ENCODE results near the gene C1orf74.
A peak's percentile ranks its signal among the peaks of the same experiment; 100 is the strongest.
"Not testable (repeated sequence)": the region's sequence is repeated elsewhere in the genome, so short reads cannot be mapped to it uniquely, and the experiment has no call there.

Gene C1orf74

DNA sequence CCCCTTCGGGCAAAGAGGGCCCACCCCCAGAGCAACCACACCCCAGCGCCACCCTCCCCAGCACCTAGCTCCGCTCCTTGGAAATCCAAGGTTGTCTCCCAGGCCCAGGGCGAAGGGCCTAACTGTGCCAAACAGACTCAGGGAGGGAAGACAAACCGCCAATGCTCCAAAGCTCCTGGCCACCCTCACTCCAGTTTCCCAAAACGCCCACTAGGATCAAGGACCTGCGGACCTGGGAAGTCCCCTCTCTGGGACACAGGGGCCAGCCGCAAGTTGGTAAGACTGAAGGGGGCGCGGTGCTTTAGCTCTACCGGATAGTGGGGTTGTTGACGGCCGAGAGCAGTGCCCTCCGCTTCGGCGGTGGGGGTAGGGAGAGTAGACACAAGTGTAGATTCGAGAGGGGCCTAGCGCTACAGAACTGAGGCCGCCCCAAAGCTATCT, 21.0 kb upstream of the C1orf74 start:
- DNase-seq, result no peak

DNA sequence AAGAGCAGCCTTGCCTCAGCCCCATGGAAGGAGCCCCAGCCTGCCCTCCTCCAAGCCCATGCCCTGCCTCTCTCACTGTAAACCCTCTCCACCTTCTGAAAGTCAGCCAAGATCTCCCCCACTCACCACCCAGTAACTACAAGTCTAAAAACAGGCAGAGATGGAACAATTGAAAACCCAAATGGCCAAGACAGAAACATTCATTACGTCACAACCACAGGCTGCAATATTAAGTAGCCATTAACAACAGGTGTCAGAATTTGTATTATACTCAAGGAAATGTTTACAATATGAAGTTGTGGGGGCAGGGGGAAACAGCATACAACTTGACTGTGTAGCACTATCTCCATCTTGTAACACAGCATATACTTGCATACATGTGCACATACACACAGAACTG, 19.2 kb upstream of the C1orf74 start:
- no peak for DNase-seq

DNA sequence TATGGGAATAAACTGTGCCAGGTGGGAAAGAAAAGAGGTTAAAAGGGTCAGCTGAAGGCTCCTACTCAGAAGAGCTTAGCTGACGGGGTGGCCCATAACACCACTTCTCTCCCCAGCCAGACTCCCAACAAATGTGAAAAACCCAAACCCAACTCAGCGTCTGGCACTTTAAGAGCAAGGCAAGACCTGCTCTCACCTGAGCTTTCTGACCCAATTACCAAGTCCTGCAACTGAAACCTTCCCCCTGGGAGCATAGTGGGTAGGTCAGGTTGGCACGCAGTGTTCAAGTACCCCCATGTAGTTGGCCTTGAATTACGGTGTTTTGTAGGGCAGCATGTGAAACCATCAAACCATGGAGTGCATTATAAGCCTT, 18.4 kb upstream of the C1orf74 start:
- DNase-seq, result no peak

DNA sequence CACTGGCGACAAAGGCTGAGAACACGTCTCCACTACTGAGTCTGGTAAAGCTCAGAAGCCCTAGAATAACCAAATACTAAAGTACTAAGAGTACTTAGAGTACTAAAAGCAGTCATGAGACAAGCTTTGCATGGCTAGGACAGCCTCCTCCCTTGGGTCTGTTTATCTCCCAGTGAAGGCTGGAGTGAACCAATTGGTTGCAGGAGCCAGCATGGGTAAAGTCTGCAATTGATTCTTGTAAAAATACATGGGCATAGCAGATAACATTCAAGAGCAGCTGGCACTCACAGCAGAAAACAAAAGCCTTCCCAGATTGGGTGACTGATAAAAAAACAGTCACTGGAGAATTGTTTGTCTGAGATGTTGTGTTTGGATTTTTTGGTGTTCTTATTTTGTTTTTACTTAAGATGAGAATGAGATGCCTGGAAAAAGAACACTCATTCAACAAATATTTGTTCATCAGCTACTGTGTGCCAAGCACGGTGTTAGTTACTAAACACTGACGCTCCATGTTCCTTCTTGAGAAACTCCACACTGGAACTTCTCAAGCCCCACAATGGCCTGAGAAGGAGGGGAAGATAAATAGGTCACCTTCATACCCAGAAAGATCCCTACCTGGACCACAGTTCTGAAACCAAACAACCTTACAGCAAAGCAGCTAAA, 17.9 kb upstream of the C1orf74 start:
- peak; percentile 97 for DNase-seq

DNA sequence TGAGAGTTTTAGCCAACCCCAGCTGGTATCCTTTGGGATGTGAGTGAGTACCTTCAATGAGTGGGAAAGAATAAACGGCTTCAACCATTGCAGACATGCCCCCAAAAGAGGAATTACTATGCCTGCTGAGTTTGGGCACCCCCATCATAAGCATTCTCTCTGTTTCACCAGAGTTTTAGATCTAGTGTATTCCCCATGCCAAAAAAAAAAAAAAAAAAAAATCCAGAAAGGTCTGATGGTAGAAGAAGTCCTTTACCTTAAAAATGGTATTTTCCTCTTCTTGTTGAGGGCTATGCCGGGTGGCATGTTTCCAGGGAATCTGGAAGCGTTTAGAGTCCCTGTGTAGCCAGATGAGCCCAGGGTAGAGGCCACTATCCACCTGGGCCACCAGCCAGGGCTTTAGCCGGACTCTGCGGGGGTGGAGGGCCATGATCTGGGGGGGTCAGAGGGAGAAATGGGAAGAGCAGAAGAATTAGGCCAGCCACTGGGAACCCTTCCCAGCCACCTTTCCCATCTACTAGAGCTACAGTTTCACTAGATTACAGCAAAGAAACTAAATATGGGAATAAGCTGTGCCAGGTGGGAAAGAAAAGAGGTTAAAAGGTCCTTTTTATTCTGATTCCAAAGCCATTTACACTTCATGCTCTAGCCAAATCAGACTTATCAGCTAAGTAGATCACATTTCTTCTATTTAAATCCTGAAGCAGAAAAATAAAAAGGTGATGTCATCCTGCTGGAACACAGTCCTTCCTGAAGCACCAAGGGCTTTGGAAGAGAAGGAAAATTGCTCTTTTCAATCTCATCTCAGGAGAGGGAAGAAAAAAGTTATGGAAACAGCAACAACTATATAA, 16.9 kb upstream of the C1orf74 start:
- DNase-seq, result no peak

DNA sequence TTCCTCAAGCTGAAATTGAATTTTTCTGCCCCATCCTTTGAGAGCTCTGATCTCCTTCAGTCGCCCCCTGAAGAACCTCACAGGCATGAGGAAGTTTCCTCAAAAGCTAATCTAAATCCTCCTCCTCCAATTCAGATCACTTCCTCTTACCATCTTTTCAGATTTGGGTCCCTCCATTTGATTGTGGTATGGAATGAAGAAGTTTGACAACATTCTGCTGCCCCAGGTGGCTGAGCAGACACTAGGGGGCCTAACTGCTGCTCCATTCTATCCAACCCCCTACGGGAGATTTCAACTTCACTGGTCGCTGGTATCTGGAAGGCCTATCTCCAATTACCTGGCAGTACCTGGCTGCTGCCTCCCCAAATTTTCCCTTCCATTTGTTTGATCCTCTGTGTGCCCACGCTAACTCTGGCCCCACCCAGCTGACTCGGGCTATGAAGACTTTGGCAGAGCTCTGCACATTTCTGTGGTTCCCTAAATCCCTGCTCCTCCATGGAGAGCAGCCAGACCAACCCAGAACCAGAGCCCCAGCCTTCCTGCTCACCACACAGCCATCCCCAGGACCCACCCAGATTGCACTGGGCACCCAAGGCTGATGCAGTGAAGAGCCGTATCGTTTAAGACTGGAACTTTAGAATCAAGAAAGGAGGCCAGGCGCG, 13.8 kb upstream of the C1orf74 start:
- DNase-seq, result peak; percentile 38

DNA sequence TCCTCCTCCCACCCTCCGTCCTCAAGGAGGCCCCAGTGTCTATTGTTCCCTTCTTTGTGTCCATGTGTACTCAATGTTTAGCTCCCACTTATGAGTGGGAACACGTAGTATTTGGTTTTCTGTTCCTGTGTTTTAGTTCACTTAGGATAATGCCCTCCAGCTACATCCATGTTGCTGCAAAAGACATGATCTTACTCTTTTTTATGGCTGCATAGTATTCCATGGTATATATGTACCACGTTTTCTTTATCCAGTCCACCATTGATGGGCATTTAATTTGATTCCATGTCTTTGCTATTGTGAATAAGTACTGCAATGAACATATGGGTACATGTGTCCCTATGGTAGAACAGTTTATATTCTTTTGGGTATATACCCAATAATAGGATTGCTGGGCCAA, 9.4 kb upstream of the C1orf74 start:
- DNase-seq, result not testable (repeated sequence)

DNA sequence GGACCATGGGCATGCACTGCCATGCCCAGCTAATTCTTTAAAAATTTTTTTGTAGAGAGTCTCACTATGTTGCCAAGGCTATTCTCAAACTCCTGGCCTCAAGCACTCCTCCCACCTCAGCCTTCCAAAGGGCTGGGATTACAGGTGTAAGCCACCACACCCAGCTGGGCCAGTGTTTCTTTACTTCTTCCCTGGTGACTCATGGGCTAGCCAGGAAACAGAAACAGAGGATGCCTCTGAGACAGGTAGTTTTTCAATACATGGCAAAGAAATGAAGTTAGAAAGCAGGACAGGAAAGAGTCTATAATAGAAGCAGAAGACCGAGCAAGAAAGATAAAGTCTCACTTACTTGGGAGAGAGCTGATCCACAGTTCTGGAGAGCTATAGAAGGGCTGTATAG, 7.6 kb upstream of the C1orf74 start:
- DNase-seq, result no peak

DNA sequence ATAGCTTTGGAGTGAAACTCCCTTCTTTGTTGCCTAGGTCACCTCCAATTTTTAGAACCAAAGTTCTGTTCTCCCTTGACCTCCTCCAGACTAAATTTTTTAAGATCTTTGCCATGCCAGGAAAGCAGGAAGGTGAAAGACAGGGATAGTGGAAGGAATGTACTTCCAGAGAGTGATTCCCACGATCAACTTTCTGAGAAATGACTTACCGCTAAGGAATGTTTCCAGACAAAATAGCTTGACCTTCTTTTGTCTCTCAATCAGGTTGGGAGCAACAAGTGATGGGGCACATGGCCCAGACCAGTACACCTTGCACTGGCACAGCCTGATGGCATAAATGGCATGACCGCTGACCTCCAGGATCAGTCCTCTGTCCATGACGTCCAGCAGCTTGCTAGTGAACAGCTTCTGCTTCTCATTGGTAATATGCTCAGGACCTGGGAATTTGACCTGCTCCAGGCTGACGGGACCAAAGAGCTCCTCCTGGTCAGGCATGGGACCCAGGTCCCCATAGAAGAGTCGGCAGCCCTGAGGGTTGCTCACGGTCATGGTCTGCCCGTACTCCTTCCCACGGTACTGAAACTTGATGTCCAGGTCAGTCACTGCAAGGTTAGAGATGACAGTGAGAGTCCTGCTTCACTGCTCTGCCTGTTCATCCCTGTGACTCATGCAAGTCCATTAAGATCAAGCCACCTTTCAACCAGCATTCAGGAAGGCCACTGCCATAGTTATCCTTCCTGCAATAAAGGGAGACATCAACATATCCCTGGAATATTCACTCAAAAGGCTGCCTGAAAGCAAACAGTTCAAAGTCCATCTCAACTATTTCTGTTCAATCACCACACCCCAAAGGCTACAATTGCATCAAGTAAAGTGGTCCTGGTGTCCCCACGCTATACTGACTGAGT, 6.2 kb upstream of the C1orf74 start:
- DNase-seq, result no peak

DNA sequence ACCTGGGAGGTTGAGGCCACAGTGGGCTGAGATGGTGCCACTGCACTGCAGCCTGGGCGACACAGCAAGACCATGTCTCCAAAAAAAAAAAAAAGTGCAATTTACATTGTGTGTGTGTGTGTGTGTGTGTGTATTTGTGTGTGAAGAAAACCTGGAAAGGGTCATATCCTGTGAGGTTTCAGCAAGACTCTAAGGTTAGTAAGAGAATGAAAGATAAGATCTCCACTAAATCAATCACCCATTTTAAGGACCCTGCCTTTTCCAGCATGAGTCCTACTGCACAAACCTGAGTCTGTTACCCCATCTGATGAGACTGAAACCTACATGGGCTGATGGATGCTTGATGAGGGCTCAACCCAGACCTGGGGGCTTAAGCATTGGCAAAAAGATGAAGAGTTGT, 4.9 kb upstream of the C1orf74 start:
- no peak for DNase-seq

DNA sequence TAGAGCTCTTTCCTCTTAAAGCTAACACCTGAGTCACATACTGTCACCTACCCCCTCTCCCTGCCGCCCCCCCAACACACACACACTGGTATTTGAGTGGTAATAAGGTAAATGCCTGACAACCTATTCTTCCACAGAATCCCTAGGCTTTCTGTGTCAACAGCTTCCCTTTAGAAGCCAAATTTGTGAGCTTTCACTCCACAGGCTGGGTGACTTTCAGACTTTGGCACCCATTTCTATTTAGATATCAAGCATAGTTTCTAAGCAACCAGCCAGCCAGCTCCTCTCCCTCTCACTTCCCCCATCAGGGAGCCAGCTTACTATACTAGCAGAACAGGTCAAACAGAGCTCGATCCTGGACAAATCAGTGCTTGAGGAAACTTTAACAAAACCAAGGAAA, 3.2 kb upstream of the C1orf74 start:
- no peak for DNase-seq

DNA sequence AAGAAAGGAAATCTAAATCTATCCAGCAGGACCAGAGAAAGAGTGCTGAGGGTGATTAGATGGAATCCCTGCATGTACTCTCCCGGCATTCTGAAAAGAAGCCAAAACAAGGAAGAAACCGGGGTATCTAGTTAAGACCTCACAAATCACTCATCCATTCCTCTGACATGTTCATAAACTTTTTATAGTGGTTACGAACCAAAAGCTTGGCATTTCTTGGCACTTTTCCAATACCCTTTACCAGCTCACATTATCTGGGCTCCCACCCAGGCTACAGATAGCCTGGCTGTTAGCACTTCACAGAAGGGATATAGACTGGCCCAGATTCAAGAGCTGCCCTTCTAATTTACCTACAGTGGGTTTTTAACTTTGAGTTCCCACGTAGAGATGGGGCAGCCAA, 1.8 kb upstream of the C1orf74 start:
- peak; percentile 85 for DNase-seq

DNA sequence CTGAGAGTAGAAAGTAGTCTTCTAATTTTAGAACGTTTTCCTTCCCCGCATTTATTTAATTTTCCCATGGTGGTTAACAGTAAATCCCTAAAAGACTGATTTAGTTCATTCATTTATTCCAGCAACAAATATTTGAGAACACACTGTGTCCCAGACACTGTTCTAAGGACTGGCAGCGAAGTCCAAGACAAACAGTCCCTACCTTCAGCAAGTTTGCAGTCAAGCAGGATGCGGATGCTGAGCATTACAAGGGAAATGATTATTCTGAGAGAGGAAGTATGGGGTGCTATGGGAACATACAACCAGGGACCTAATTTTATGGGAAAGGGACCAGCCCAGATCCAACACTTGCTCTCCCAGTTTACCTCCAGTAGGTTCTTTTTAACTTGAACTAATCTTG, 1.2 kb upstream of the C1orf74 start:
- no peak for DNase-seq

DNA sequence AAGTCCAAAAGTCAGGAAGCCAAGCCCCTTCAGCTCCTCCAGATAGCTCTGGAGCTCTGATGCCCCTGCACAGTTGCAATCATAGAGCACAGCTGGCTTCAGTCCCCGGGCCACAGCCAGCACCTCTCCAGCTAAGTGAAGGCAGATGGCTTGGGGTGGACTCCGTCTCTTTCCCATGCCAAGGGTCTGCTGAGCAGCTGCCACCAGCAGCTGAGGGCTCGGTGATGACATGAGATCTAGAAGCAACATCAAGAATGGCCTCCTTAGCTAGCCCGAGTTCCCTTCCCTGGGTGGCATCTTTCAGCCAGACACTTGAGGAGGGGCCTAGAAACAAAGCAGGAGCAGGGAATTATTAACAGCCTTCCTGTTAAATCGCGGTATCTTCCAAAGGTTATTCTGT, 973 bp downstream of the C1orf74 start:
- no peak for DNase-seq

DNA sequence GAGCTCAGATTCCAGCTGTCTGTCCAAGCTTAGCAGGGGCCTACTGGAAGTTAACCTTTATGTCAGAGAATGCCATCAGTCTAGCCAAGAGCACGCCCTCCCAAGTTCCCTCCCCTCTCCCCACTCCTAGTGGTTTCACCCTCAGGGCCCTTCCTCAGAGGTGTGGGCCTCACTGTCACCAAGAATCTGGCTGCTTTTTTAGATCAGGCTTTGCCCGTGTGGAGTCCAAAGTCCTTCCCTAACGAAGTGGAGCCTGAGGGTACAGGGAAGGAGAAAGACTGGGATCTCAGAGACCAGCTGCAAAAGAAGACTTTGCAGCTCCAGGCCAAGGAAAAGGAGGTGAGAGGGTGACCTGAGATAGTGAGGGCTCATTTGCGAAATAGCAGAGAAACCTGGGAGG, 4.1 kb downstream of the C1orf74 start:
- no peak for DNase-seq

DNA sequence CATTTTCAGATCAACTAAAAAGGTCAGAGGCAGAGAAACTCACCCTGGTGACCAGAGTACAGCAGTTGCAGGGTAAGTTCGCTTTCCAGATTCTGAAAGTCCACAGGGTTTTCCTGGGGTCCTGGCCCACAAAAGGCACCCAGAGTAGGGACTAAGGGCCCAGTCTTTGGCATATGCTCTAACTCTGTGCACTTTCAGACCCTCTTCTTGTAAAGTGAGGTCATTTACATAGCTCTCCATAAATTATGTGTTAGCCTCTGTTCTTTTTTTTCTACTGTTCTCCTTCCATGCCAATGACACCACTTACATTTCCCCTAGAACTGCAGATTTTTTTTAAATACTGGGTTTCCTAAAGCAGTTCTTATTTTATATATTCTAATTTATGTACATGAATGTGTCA, 6.3 kb downstream of the C1orf74 start:
- DNase-seq, result no peak

DNA sequence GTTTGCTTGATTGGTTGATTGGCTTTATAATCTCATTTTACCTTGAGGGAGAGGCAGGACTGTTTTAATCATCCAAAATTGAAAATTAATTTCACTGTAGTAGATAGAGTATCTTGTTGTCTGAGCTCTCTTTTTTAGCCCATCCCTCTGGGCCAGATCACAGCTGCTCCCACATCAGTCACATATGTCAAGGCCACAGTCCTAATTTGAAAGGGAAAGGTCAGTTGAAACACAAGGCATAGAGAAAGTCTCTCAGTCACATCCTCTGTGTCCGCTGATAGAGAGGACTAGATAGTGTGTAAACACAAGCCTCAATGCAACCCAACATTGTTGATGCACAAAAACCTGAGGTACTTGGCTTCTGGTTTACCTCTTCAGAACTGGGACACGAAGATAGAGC, 6.8 kb downstream of the C1orf74 start:
- DNase-seq, result no peak

DNA sequence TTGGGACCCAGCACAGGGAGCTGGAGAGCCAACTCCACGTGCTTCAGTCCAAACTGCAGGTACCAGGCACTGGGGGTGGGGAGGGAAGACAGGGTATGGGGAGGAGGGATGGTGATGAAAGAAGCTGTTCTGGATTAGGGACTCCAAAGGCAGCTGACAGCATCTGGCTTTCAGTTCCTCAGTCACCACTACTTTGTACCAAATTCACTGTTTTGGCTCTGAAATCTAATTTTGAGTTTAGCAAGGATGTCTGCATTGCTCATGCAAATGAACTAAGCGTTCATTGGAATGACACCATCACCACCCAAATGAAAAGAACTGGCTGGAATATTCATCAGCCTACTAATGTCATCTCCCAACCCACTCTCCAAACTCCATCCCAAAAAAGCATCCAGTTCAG, 8.7 kb downstream of the C1orf74 start:
- DNase-seq, result no peak

DNA sequence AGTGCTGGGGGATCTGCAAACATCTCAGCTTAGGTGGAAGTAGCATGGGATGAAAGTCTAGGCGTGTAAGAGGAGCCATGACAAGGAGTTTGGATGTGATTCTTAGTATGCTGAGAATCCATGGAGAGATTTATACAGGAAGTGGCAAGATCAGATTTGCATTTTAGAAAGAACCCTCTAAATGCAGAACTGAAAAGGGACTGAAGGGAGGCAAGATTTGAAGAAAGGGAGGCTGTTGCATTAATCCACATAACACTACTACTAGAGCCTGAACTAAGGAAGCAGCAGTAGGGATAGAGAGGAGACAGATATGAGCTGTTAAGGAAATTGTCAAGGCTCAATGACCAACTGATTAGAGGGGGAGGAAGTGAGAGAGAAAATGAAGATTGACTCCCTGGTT, 9.8 kb downstream of the C1orf74 start:
- no peak for DNase-seq

DNA sequence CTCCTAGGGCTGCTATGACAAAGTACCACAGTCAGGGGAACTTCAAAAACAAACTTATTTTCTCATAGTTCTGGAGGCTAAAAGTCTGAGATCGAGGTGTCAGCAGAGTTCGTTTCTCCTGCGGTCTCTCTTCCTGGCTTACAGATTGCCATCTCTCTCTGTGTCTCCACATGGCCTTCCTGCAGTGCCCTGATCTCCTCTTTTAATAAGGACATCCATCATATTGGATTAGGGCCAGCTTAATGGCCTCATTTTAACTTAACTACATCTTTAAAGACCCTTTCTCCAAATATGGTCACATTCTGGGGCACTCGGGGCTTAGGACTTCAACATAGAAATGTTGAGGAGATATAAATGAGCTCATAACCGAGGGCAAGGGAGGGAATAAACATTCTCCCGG, 12.2 kb downstream of the C1orf74 start:
- peak; percentile 21 for DNase-seq

DNA sequence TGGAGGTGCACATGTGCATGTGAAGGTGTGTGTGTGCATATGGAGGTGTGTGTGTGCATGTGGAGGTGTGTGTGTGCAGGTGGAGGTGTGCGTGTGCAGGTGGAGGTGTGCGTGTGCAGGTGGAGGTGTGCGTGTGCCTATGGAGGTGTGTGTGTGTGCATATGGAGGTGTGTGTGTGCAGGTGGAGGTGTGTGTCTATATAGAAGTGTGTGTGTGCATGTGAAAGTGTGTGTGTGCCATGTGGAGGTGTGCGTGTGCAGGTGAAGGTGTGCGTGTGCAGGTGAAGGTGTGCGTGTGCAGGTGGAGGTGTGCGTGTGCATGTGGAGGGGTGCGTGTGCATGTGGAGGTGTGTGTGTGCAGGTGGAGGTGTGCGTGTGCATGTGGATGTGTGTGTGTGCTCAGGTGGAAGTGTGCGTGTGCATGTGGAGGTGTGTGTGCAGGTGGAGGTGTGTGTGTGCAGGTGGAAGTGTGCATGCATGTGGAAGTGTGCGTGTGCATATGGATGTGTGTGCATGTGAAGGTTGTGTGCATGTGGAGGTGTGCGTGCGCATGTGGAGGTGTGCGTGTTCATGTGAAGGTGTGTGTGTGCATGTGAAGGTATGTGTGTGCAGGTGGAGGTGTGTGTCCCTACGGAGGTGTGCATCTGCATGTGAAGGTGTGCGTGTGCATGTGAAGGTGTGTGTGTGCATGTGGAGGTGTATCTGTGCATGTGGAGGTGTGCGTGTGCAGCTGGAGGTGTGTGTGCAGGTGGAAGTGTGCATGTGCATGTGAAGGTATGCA, 13.5 kb downstream of the C1orf74 start:
- DNase-seq, result no peak

DNA sequence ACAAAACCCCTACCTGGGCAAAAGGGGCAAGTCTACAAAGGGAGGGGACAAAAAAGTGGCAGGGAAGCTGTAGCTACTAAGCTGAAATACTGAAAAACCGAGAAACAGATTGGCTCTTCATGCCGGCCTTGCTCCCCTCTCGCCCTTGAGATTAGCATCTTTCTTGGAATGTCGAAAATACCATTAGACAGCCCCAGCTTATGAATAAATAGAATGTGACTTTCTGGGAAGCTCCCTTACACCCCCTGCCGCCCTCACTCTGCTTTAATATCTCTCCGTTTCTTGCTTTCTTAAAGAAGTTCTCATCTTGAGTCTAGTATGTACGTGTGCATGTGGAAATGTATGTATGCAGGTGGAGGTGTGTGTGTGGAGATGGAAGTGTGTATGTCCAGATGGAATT, 14.4 kb downstream of the C1orf74 start:
- DNase-seq, result peak; percentile 56
